NCI-H2107 (cell line): ENCODE measurements around the gene KLK4.
A peak's percentile ranks its signal among the peaks of the same experiment; 100 is the strongest.

Experiments
- DNase-seq: peaks from one replicate; lab custom pipeline; 2025; lab: John Stamatoyannopoulos, UW

KLK4 gene

DNA sequence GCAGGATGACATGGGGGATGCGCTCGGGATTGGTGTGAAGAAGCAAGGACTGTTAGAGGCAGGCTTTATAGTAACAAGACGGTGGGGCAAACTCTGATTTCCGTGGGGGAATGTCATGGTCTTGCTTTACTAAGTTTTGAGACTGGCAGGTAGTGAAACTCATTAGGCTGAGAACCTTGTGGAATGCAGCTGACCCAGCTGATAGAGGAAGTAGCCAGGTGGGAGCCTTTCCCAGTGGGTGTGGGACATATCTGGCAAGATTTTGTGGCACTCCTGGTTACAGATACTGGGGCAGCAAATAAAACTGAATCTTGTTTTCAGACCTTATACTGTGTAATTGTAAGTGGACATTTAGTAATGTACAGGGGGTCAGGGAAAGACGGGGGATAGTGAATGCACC, 31.0 kb downstream of the KLK4 start:
- no peak for DNase-seq

DNA sequence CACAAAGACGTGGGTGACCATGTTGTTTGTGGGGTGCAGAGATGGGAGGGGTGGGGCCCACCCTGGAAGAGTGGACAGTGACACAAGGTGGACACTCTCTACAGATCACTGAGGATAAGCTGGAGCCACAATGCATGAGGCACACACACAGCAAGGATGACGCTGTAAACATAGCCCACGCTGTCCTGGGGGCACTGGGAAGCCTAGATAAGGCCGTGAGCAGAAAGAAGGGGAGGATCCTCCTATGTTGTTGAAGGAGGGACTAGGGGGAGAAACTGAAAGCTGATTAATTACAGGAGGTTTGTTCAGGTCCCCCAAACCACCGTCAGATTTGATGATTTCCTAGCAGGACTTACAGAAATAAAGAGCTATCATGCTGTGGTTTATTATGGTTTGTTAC, 32.3 kb downstream of the KLK4 start:
- DNase-seq = no peak

DNA sequence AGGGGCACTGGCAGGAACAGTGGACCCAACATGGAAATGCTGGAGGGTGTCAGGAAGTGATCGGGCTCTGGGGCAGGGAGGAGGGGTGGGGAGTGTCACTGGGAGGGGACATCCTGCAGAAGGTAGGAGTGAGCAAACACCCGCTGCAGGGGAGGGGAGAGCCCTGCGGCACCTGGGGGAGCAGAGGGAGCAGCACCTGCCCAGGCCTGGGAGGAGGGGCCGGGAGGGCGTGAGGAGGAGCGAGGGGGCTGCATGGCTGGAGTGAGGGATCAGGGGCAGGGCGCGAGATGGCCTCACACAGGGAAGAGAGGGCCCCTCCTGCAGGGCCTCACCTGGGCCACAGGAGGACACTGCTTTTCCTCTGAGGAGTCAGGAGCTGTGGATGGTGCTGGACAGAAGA, 33.9 kb downstream of the KLK4 start:
- DNase-seq = no peak

DNA sequence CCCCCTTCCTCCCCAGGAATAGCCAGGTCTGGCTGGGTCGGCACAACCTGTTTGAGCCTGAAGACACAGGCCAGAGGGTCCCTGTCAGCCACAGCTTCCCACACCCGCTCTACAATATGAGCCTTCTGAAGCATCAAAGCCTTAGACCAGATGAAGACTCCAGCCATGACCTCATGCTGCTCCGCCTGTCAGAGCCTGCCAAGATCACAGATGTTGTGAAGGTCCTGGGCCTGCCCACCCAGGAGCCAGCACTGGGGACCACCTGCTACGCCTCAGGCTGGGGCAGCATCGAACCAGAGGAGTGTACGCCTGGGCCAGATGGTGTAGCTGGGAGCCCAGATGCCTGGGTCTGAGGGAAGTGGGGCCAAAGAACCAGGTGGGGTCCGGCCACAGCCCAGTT, 34.7 kb downstream of the KLK4 start:
- DNase-seq = no peak

DNA sequence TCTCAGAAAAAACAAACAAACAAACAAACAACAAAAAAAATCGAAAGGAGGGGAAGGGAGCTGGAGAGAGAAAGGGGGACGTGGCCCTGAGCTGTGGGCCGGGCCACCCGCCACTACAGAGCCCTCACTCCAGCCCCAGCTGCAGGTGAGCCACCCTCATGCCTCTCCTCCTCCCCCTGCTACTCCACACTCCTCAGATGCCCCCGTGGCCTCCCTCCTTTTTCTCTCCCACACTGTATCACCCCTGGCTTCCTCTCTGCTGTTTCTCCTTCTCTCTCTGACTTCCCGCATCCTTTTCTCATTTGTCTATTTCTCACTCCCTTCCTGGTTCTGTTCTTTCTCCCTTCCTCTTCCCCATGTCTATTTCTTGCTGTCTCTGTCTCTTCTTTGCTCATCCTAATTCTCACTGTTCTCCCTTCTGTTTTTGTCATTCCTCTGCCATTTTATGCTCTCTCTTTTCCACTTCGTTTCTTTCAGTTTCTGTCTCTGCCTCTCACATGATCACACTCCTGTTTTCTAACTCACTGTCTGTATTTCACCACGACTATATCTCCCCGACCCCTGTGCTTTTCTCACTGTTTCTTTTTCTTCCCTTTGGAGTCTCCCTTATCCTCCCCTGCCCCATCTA, 35.3 kb downstream of the KLK4 start:
- no peak for DNase-seq

DNA sequence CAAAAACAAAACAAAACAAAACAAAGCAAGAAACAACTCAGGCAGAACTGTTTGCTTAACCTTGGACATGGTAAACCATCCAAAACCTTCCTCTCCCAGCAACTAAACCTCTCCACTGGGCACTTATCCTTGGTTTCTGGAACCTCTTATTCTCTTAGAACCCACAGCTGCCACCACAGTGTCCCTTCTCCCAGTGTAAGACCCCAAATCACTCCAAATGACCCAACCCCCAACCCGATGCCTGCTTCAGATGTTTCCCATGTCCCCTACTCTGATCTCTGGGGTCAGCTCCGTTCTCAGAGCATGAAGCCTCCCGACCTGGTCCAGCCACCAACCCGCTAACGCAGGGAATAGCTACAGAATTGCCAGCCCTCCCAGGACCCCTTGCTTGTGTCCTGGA, 37.0 kb downstream of the KLK4 start:
- no peak for DNase-seq

DNA sequence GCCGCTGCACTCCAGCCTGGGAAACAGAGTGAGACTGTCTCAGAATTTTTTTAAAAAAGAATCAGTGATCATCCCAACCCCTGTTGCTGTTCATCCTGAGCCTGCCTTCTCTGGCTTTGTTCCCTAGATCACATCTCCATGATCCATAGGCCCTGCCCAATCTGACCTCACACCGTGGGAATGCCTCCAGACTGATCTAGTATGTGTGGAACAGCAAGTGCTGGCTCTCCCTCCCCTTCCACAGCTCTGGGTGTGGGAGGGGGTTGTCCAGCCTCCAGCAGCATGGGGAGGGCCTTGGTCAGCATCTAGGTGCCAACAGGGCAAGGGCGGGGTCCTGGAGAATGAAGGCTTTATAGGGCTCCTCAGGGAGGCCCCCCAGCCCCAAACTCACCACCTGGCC, 38.1 kb downstream of the KLK4 start, which contains the start of gene KLK2:
KLK2 (plus strand) TSS at position 384 of the 400 bp plus-strand sequence. CDS start 35 bp downstream, outside the sequence.
- no peak for DNase-seq

DNA sequence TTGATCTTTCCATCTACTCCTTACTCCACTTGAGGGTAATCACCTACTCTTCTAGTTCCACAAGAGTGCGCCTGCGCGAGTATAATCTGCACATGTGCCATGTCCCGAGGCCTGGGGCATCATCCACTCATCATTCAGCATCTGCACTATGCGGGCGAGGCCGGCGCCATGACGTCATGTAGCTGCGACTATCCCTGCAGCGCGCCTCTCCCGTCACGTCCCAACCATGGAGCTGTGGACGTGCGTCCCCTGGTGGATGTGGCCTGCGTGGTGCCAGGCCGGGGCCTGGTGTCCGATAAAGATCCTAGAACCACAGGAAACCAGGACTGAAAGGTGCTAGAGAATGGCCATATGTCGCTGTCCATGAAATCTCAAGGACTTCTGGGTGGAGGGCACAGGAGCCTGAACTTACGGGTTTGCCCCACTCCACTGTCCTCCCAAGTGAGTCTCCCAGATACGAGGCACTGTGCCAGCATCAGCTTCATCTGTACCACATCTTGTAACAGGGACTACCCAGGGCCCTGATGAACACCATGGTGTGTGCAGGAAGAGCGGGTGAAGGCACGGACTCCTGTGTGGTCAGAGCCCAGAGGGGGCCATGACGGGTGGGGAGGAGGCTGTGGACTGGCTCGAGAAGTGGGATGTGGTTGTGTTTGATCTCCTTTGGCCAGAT, 40.6 kb downstream of the KLK4 start:
- DNase-seq = no peak

DNA sequence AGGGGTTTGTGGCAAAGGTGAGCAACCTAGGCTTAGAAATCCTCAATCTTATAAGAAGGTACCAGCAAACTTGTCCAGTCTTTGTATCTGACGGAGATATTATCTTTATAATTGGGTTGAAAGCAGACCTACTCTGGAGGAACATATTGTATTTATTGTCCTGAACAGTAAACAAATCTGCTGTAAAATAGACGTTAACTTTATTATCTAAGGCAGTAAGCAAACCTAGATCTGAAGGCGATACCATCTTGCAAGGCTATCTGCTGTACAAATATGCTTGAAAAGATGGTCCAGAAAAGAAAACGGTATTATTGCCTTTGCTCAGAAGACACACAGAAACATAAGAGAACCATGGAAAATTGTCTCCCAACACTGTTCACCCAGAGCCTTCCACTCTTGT, 41.7 kb downstream of the KLK4 start:
- no peak for DNase-seq

DNA sequence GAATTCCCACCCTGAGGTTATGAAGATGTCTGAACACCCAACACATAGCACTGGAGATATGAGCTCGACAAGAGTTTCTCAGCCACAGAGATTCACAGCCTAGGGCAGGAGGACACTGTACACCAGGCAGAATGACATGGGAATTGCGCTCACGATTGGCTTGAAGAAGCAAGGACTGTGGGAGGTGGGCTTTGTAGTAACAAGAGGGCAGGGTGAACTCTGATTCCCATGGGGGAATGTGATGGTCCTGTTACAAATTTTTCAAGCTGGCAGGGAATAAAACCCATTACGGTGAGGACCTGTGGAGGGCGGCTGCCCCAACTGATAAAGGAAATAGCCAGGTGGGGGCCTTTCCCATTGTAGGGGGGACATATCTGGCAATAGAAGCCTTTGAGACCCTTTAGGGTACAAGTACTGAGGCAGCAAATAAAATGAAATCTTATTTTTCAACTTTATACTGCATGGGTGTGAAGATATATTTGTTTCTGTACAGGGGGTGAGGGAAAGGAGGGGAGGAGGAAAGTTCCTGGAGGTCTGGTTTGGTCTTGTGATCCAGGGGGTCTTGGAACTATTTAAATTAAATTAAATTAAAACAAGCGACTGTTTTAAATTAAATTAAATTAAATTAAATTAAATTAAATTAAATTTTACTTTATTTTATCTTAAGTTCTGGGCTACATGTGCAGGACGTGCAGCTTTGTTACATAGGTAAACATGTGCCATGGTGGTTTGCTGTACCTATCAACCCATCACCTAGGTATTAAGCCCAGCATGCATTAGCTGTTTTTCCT, 49.5 kb downstream of the KLK4 start:
- DNase-seq = no peak

DNA sequence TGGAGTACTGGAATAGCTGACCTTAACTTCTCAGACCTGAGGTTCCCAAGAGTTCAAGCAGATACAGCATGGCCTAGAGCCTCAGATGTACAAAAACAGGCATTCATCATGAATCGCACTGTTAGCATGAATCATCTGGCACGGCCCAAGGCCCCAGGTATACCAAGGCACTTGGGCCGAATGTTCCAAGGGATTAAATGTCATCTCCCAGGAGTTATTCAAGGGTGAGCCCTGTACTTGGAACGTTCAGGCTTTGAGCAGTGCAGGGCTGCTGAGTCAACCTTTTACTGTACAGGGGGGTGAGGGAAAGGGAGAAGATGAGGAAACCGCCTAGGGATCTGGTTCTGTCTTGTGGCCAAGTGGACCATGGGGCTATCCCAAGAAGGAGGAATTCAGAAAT, 50.2 kb downstream of the KLK4 start:
- DNase-seq = no peak

DNA sequence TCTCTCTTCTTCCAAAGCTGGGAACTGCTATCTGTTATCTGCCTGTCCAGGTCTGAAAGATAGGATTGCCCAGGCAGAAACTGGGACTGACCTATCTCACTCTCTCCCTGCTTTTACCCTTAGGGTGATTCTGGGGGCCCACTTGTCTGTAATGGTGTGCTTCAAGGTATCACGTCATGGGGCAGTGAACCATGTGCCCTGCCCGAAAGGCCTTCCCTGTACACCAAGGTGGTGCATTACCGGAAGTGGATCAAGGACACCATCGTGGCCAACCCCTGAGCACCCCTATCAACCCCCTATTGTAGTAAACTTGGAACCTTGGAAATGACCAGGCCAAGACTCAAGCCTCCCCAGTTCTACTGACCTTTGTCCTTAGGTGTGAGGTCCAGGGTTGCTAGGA, 51.3 kb downstream of the KLK4 start:
- no peak for DNase-seq

DNA sequence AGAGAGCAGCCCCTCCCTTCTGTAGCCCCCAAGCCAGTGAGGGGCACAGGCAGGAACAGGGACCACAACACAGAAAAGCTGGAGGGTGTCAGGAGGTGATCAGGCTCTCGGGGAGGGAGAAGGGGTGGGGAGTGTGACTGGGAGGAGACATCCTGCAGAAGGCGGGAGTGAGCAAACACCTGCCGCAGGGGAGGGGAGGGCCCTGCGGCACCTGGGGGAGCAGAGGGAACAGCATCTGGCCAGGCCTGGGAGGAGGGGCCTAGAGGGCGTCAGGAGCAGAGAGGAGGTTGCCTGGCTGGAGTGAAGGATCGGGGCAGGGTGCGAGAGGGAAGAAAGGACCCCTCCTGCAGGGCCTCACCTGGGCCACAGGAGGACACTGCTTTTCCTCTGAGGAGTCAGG, 52.3 kb downstream of the KLK4 start:
- peak; percentile 31 for DNase-seq

DNA sequence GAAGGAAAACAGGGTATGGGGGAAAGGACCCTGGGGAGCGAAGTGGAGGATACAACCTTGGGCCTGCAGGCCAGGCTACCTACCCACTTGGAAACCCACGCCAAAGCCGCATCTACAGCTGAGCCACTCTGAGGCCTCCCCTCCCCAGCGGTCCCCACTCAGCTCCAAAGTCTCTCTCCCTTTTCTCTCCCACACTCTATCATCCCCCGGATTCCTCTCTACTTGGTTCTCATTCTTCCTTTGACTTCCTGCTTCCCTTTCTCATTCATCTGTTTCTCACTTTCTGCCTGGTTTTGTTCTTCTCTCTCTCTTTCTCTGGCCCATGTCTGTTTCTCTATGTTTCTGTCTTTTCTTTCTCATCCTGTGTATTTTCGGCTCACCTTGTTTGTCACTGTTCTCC, 53.8 kb downstream of the KLK4 start:
- no peak for DNase-seq
